HG03378 (cell line): ENCODE measurements around the gene ZCWPW2.
A peak's percentile ranks its signal among the peaks of the same experiment; 100 is the strongest.

ENCODE experiments used
- ATAC-seq: cut with Tn5 transposase; IDR thresholded peaks from one replicate; pipeline ENCODE4 v1.9.1; 2021; ENCODE audit warnings: mild to moderate bottlenecking, moderate library complexity; ENCODE audit not compliant: unreplicated experiment

ZCWPW2 gene

GRCh38 chr3:28349469-28350000 lies 1.0 kb downstream of the ZCWPW2 start:
- no peak for ATAC-seq

- ATAC-seq, result no peak
Measured at GRCh38 chr3:28376424-28376823, 27.9 kb downstream of the ZCWPW2 start.

DNA sequence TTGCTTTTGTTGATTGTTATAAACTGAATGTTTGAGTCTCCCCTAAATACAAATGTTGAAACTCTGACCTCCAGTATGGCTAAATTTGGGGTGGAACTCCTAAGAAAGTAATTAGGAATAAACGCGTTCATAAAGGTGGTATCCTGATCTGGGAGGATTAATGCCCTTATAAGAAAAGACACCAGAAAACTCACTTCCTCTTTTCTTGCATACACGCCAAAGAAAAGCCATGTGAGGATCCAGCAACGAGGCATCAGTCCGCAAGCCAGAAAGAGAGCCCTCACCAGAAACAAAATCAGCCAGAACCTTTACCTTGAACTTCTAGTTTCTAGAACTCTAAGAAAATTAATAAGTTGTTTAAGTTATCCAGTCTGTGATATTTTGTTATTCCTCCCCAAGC lies 37.5 kb downstream of the ZCWPW2 start:
- ATAC-seq, result no peak

DNA sequence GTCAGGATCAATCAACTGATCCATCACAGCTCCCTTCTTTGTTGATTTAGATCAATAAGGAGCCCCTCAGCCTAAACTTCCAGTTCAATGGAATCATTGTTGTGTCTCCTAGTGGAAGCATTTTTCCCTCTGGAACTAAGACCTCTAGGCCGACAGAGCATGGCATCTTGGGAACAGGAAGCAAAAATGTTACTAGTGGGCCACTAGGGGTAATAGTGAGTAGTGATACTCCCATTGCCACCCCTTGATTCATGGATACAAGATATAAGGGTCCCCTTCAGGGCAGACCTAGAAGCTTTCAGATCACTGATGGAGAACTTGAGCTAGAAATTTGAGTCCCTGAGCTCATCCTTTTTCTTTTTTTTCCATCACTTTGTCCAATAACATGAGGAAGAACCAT lies 40.5 kb downstream of the ZCWPW2 start:
- no peak for ATAC-seq

GRCh38 chr3:28399206-28399605 lies 50.7 kb downstream of the ZCWPW2 start:
- ATAC-seq, result no peak

GRCh38 chr3:28406241-28406640 lies 57.7 kb downstream of the ZCWPW2 start:
- ATAC-seq, result no peak

- ATAC-seq, result no peak
Measured at GRCh38 chr3:28449398-28449797, 100.9 kb downstream of the ZCWPW2 start.

DNA sequence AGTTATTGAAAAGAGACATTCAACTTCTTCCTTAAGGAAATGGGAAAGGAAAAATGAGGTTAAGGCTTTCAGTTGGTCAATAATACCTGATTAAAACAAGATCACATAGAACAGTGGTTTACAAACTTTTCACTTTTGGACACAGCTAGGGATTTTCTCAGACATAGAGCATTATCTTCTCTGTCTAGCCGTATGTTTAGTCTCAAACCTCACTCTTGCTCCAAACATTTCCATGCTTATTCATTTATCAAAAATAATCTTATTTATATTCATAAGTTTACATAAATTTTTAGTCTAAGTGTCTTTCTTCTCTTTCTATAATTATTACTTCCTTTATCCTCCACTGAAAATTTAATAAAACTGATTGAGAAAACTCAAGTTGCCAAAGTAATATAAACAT lies 114.3 kb downstream of the ZCWPW2 start:
- ATAC-seq, result no peak

DNA sequence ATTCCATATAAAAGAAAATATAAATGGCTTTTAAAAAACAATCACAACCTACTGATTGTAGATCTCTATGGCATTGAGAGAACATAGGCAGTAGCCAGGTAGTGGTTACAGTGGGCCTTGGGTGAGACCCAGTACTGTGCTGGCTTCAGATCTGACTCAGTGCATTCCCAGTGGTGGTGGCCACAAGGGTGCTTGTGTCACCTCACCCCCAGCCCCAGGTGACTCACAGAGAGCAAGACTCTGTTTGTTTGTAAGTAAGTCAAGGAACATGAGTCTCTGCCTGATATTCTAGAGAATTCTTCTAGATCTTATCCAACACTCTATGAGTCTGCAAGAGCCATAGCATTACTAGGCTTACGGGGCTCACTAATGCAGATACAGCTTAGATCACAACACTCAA lies 118.9 kb downstream of the ZCWPW2 start:
- no peak for ATAC-seq

- ATAC-seq, result peak; percentile 59
Measured at GRCh38 chr3:28476194-28476593, 127.7 kb downstream of the ZCWPW2 start.

DNA sequence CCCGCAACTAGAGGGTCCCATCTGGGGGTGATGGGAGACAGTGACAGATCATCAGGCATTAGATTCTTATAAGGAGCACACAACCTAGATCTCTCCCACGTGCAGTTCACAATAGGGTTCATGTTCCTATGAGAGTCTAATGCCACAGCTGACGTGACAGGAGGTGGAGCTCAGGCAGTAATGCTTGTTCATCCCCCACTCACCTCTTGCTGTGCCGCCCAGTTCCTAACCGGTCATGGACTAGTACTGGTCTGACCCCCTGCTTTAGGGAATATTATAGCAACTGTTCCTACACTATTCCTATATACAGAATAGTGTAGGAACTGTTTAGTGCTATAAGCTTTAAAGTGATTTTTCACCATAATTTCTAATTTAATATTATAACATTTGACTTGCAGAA lies 128.2 kb downstream of the ZCWPW2 start:
- ATAC-seq, result no peak

- ATAC-seq, result no peak
Measured at GRCh38 chr3:28485164-28485563, 136.6 kb downstream of the ZCWPW2 start.

DNA sequence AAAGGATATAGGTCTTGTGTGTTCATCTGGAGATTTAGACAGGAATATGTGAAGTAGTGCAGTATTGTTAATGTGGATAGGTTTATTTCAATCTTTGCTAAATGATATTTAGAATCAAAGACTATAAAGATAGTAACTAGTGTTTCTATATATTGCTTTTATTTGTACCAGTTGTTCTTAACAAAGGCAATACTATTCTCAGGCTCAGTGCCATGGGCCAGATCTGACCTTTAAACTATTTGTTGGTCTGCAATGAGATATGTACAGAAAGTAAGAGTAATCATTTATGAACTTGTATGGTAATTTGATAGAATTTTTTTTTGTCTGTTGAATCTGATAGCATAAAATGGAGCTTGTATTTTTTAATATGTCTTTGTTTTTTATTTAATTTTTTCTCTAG lies 146.8 kb downstream of the ZCWPW2 start:
- ATAC-seq, result no peak

DNA sequence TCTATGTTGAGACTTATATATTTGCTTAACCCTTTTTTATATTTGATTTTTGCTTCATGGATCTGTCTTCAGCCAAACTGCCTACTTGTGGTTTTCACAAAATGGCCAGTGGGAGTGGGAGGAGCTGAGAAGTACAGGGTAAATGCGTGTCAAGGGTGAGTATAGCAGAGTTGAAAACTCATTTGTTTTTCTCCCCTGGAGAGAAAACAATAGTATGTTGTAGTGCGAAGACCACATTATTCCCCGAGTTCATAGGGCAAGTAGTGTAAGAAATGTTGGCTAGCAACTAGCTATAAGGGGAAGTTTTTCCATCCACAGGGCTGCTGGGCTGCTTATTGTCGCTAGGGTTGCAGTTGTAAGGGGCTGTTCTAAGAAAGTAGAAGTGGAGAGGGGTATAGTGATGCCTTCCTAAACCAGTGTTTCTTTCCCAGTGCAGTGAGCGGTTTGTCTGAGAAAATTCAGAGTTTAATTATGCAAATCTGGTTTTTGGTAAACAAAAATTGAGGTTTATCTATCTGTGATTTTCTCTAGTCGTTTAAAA lies 153.9 kb downstream of the ZCWPW2 start:
- no peak for ATAC-seq

GRCh38 chr3:28504976-28505375 lies 156.5 kb downstream of the ZCWPW2 start:
- no peak for ATAC-seq

GRCh38 chr3:28521663-28522062 lies 173.1 kb downstream of the ZCWPW2 start:
- no peak for ATAC-seq

- no peak for ATAC-seq
Measured at GRCh38 chr3:28542351-28542750, 193.8 kb downstream of the ZCWPW2 start.

- no peak for ATAC-seq
Measured at GRCh38 chr3:28544236-28544635, 195.7 kb downstream of the ZCWPW2 start.

DNA sequence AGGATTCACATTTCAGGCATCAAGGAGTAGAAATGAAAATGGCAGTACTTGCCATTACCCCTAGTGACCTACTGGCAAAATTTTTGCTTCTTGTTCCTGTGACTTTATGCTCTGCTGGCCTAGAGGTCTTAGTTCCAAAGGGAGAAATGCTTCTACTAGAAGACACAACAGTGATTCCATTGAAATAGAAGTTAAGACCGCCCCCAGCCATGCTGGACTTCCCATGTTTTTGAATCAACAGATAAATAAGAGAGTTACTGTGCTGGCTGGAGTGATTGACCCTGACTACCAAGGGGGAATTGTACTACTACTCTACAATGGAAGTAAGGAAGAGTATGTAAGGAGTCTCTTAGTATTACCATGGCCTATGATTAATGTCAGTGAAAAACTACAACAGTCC lies 196.3 kb downstream of the ZCWPW2 start:
- no peak for ATAC-seq

GRCh38 chr3:28547677-28548076 lies 199.2 kb downstream of the ZCWPW2 start:
- ATAC-seq, result no peak

GRCh38 chr3:28553175-28553574 lies 204.7 kb downstream of the ZCWPW2 start:
- ATAC-seq, result no peak

DNA sequence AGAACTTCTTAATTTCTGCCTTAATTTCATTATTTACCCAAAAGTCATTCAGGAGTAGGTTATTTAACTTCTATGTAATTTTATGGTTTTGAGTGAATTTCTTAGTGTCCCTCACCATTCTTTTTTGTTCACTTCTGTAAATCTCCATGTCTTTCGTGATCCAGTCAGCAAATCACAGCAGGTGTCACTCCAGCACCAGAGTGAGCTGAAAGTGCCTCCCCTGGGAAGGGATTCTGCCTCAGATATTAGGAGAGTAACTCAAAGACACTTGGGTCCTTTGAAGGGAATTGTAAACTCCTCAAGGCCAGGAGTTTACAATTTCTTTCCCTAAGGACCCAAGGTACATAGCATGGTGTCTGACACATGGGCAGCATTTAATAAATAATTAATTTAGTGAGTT lies 207.7 kb downstream of the ZCWPW2 start:
- ATAC-seq, result no peak

DNA sequence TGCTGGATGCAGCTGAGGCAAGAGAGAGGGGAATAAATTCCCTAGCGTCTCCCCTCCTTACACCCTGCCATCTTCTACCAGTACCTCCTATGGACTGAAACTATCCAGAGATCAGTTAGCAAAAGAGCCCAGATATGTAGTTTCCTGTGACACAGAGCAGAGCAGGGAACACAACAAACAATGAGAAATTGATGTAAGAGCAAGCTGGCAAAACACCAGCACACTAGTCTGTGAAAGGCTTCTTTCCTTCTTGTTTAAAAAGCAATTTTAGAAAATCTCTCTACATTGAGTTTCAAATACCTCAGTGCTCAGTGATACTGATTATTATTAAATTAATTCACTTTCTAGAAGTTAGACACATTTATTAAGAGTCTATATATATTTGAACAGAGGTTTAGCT lies 215.7 kb downstream of the ZCWPW2 start:
- no peak for ATAC-seq
